B cell (primary cell): Measurements from ENCODE around the gene ZNF75A. TPM values are rescaled to one million over a fixed set of nuclear protein-coding genes. Genes with fewer than 3 reads are reported as not detected.

ENCODE experiments used
- ATAC-seq: fragments of 200-7000 bp; cut with Tn5 transposase; one replicate; pipeline ENCODE4 v1.10.0; 2021; ENCODE audit warnings: low read depth, mild to moderate bottlenecking, moderate number of reproducible peaks, moderate library complexity
- CTCF ChIA-PET: fragments of 350-600 bp; sonication (Branson Sonifier 250); formaldehyde crosslinking; loops from one replicate; lab custom pipeline; 2021; ENCODE audit warnings: antibody characterized with exemption, inconsistent platforms; lab: Charles Lee
- POLR2A ChIA-PET: fragments of 350-600 bp; sonication (Branson Sonifier 250); formaldehyde crosslinking; loops from one replicate; lab custom pipeline; 2021; ENCODE audit warnings: antibody characterized with exemption; lab: Charles Lee
- DNase-seq: peaks from one replicate; pipeline ENCODE4 v3.0.0; 2013
- H2AFZ ChIP-seq: 2 replicates; pipeline ENCODE4 v1.6.1; 2012; ENCODE audit warnings: mild to moderate bottlenecking, low read depth, low read length; ENCODE audit not compliant: insufficient read depth, poor library complexity, severe bottlenecking
- H3K27ac ChIP-seq, 2 donors: 1 replicate in 1 of 2; 2 replicates in 1 of 2; pipeline ENCODE4 v1.5.1; 2012 to 2013; ENCODE audit warnings: low read length in 2 of 2, mild to moderate bottlenecking in 2 of 2, moderate library complexity in 1 of 2
- H3K27me3 ChIP-seq, 4 experiments: fragments of 200-600 bp in 1 of 4; sonication (generic) in 1 of 4; replicated peaks in 1 of 4; 1 replicate in 2 of 4; 2 replicates in 2 of 4; pipeline versions ENCODE4 v1.6.1 to v1.7.0; 2013 to 2016; ENCODE audit warnings: low read length in 3 of 4, mild to moderate bottlenecking in 2 of 4, mixed read lengths in 1 of 4, moderate library complexity in 1 of 4; ENCODE audit not compliant: insufficient read depth in 4 of 4, control insufficient read depth in 3 of 4; ENCODE audit errors: control extremely low read depth in 1 of 4
- H3K36me3 ChIP-seq, 2 experiments: replicated peaks in 1 of 2; 1 replicate in 1 of 2; 2 replicates in 1 of 2; pipeline versions ENCODE4 v1.6.1 to v1.7.1; 2013; ENCODE audit warnings: low read length in 1 of 2; ENCODE audit not compliant: insufficient read depth in 2 of 2, control insufficient read depth in 1 of 2; ENCODE audit errors: control extremely low read depth in 1 of 2, extremely low read depth in 1 of 2
- H3K4me1 ChIP-seq, 2 donors: fragments of 200-600 bp in 1 of 2; sonication (generic) in 1 of 2; 1 replicate in 1 of 2; 2 replicates in 1 of 2; pipeline versions ENCODE4 v1.5.1 to v1.6.1; 2013 to 2017; ENCODE audit warnings: low read length in 2 of 2; ENCODE audit not compliant: control insufficient read depth in 2 of 2, insufficient read depth in 2 of 2
- H3K4me2 ChIP-seq: replicated peaks from 2 replicates; pipeline ENCODE3; 2012; ENCODE audit warnings: mild to moderate bottlenecking, low read depth, low read length; ENCODE audit not compliant: poor library complexity, severe bottlenecking
- H3K4me3 ChIP-seq, 5 experiments: fragments of 200-600 bp in 1 of 5; sonication (generic) in 1 of 5; 1 replicate in 3 of 5; 2 replicates in 2 of 5; pipeline versions ENCODE4 v1.5.1 to v1.7.0; 2011 to 2016; ENCODE audit warnings: low read length in 4 of 5, mild to moderate bottlenecking in 4 of 5, low read depth in 2 of 5, control low read depth in 1 of 5, moderate library complexity in 1 of 5; ENCODE audit not compliant: insufficient read depth in 1 of 5; ENCODE audit errors: control extremely low read depth in 1 of 5, extremely low read depth in 1 of 5
- H3K79me2 ChIP-seq: fragments of 200-600 bp; sonication (generic); one replicate; pipeline ENCODE4 v1.6.0; 2016; ENCODE audit warnings: low read length; ENCODE audit not compliant: control insufficient read depth, insufficient read depth
- H3K9ac ChIP-seq: fragments of 200-600 bp; sonication (generic); 2 replicates; pipeline ENCODE4 v1.6.1; 2017; ENCODE audit warnings: mild to moderate bottlenecking, low read length, moderate library complexity
- H3K9me3 ChIP-seq, 3 donors: one replicate each; pipeline versions ENCODE4 v1.6.1 to v1.7.1; 2013; ENCODE audit warnings: low read length in 2 of 3; ENCODE audit not compliant: control insufficient read depth in 2 of 3, insufficient read depth in 1 of 3; ENCODE audit errors: control extremely low read depth in 1 of 3
- H4K20me1 ChIP-seq: 2 replicates; pipeline ENCODE4 v1.6.0; 2012; ENCODE audit warnings: mild to moderate bottlenecking, low read length; ENCODE audit not compliant: insufficient read depth, control insufficient read depth, poor library complexity, severe bottlenecking
- H3K27ac Mint-ChIP-seq: one replicate; pipeline ENCODE4 v1.8.0; 2021; ENCODE audit warnings: mixed read lengths
- H3K27me3 Mint-ChIP-seq: one replicate; pipeline ENCODE4 v1.8.0; 2021; ENCODE audit warnings: mixed read lengths
- H3K4me1 Mint-ChIP-seq: one replicate; pipeline ENCODE4 v1.8.0; 2021; ENCODE audit warnings: mixed read lengths
- H3K4me3 Mint-ChIP-seq: one replicate; pipeline ENCODE4 v1.8.0; 2021; ENCODE audit warnings: mixed read lengths
- H3K9me3 Mint-ChIP-seq: one replicate; pipeline ENCODE4 v1.8.0; 2022; ENCODE audit warnings: mixed read lengths; ENCODE audit not compliant: insufficient read depth
- EZH2 ChIP-seq: IDR thresholded peaks from 2 replicates; pipeline ENCODE4 v1.6.1; 2012; ENCODE audit warnings: borderline replicate concordance, low read depth, mild to moderate bottlenecking, moderate library complexity, low read length; ENCODE audit not compliant: insufficient read depth, poor library complexity, severe bottlenecking
- WGBS: methylation state at CpG from one replicate; pipeline ENCODE4 v1.1.5; 2013; ENCODE audit warnings: missing lambda C conversion rate; ENCODE audit not compliant: insufficient coverage; 5-methylcytosine and 5-hydroxymethylcytosine counted together
- intact Hi-C: fragments of 100-400 bp; cut with micrococcal nuclease; formaldehyde crosslinking; loops from one replicate; pipeline ENCODE4 v1.10.0; 2022
- polyA plus RNA-seq: library from polyadenylated mRNA; depleted of rRNA; stranded (reverse); fragments of >200 nt; gene quantifications from 2 replicates; pipeline ENCODE4 v1.2.3, GENCODE V29; 2012
- total RNA-seq, 2 donors: library from RNA; stranded (reverse); fragments of 120-200 nt in 1 of 2; gene quantifications; 1 replicate in 1 of 2; 2 replicates in 1 of 2; pipeline versions ENCODE4 v1.2.3 to v1.2.4, GENCODE V29; 2013 to 2022
- TF ChIP-seq, protein P1 (sequence below): fragments of 200-600 bp; IDR thresholded peaks from one replicate; pipeline ENCODE4 v1.8.0; 2022; ENCODE audit warnings: antibody characterized with exemption, mild to moderate bottlenecking

ZNF75A gene
- total and polyA plus RNA-seq, 2 donors (not counting 1 experiment from before 2014, with no cell fraction given), result 31.4 to 111 TPM

DNA sequence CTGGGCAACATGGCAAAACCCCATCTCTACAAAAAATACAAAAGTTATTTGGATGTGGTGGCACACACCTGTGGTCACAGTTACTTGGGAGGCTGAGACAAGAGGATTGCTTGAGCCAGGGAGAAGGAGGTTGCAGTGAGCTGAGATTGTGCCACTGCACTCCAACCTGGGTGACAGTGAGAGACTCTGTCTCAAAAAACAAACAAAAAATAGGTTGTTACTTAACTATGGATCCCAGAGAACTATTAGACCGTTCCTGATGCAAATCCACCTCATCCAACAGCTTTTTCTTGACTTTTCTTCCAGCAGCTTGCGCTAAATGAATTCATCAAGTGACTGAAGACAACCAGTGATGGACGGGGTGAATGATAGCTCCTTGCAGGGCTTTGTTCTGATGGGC lies 50.3 kb downstream of the ZNF75A start, which contains the start of gene OR2C1:
Gene OR2C1 (plus strand): TSS at position 301 of the 400 bp plus-strand sequence. CDS start 52 bp downstream, at position 353.
- H3K4me3 ChIP-seq, result no peak within 1 kb of the TSS
- no peak within 1 kb of the TSS for H3K9ac ChIP-seq
- intact Hi-C loops, result no loop called here
- H2AFZ ChIP-seq, result no peak within 1 kb of the TSS
- DNase-seq (no peak), ATAC-seq (no peak)
- POLR2A ChIA-PET, result no interaction called here
- peaks cover 7% of the 10 kb centered on the region for H3K27me3 Mint-ChIP-seq
- 94% methylated on average over 3 of the region's 3 CpGs for WGBS
- no peaks in the 10 kb centered on the region for H3K4me1 Mint-ChIP-seq
- H3K27ac Mint-ChIP-seq, result no peak within 1 kb of the TSS
- no peak within 1 kb of the TSS for H3K4me3 Mint-ChIP-seq
- no peaks in the 10 kb centered on the region for H3K36me3 ChIP-seq
- peaks cover 0 to 15% (median 4%) of the 10 kb centered on the region in 3 donors for H3K9me3 ChIP-seq
- peaks cover 0 to 6% (median 0%) of the 10 kb centered on the region in 4 experiments for H3K27me3 ChIP-seq
- peaks cover 7% of the 10 kb centered on the region for H3K9me3 Mint-ChIP-seq
- H3K79me2 ChIP-seq, result no peaks in the 10 kb centered on the region
- no peak within 1 kb of the TSS for H3K4me2 ChIP-seq
- no peak for TF ChIP-seq EZH2
- TF ChIP-seq, protein P1, sequence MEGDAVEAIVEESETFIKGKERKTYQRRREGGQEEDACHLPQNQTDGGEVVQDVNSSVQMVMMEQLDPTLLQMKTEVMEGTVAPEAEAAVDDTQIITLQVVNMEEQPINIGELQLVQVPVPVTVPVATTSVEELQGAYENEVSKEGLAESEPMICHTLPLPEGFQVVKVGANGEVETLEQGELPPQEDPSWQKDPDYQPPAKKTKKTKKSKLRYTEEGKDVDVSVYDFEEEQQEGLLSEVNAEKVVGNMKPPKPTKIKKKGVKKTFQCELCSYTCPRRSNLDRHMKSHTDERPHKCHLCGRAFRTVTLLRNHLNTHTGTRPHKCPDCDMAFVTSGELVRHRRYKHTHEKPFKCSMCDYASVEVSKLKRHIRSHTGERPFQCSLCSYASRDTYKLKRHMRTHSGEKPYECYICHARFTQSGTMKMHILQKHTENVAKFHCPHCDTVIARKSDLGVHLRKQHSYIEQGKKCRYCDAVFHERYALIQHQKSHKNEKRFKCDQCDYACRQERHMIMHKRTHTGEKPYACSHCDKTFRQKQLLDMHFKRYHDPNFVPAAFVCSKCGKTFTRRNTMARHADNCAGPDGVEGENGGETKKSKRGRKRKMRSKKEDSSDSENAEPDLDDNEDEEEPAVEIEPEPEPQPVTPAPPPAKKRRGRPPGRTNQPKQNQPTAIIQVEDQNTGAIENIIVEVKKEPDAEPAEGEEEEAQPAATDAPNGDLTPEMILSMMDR, result no peak
- CTCF ChIA-PET, result no interaction called here
- no peaks in the 10 kb centered on the region for H4K20me1 ChIP-seq
- H3K4me1 ChIP-seq, result no peaks in the 10 kb centered on the region
- H3K27ac ChIP-seq, result no peak within 1 kb of the TSS

DNA sequence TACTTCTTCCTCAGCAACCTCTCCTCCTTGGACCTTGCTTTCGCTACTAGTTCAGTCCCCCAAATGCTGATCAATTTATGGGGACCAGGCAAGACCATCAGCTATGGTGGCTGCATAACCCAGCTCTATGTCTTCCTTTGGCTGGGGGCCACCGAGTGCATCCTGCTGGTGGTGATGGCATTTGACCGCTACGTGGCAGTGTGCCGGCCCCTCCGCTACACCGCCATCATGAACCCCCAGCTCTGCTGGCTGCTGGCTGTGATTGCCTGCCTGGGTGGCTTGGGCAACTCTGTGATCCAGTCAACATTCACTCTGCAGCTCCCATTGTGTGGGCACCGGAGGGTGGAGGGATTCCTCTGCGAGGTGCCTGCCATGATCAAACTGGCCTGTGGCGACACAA lies 50.8 kb downstream of the ZNF75A start:
- Histone ChIP-seq H3K27me3 (peaks cover 0 to 9% (median 1%) of the 10 kb centered on the region in 4 experiments), H3K36me3 (no peaks in the 10 kb centered on the region), H3K4me1 (no peaks in the 10 kb centered on the region), H3K4me2 (no peak overlapping the region), H3K9me3 (peaks cover 0 to 18% (median 4%) of the 10 kb centered on the region in 3 donors), H3K79me2 (no peaks in the 10 kb centered on the region), H3K9ac (no peak overlapping the region), H2AFZ (no peak overlapping the region), H4K20me1 (no peaks in the 10 kb centered on the region), H3K27ac (no peak overlapping the region), H3K4me3 (no peak overlapping the region)
- Mint-ChIP-seq H3K27me3 (peaks cover 11% of the 10 kb centered on the region), H3K9me3 (peaks cover 7% of the 10 kb centered on the region), H3K27ac (no peak overlapping the region), H3K4me3 (no peak overlapping the region), H3K4me1 (no peaks in the 10 kb centered on the region)
- ChIA-PET POLR2A (no interaction called here), CTCF (no interaction called here)
- ATAC-seq, result no peak
- no peak for TF ChIP-seq EZH2
- TF ChIP-seq, protein P1, result no peak
- no peak for DNase-seq
- 99% methylated on average over 10 of the region's 10 CpGs for WGBS
- intact Hi-C loops, result no loop called here
